GM19452 (cell line): ENCODE data around the gene GPR34.
"Not testable (repeated sequence)": the region's sequence is repeated elsewhere in the genome, so short reads cannot be mapped to it uniquely, and the experiment has no call there.

ENCODE experiments used
- ATAC-seq: cut with Tn5 transposase; IDR thresholded peaks from one replicate; pipeline ENCODE4 v1.9.1; 2021; ENCODE audit not compliant: unreplicated experiment

The GPR34 gene

GRCh38 chrX:41692162-41692749 is 3.5 kb downstream of the GPR34 start:
- no peak for ATAC-seq

- no peak for ATAC-seq
Observed at GRCh38 chrX:41693024-41693423, 4.3 kb downstream of the GPR34 start.

- no peak for ATAC-seq
Observed at GRCh38 chrX:41695426-41695825, 6.7 kb downstream of the GPR34 start.

GRCh38 chrX:41703574-41704029 is 14.8 kb downstream of the GPR34 start:
- ATAC-seq = no peak

- no peak for ATAC-seq
Observed at GRCh38 chrX:41705042-41705441, 16.3 kb downstream of the GPR34 start.

- ATAC-seq = peak; percentile 80
Observed at GRCh38 chrX:41705680-41706374, 17.1 kb downstream of the GPR34 start.

- ATAC-seq = no peak
Observed at GRCh38 chrX:41707218-41707617, 18.4 kb downstream of the GPR34 start.

- ATAC-seq = no peak
Observed at GRCh38 chrX:41708486-41708885, 19.7 kb downstream of the GPR34 start.

- ATAC-seq = no peak
Observed at GRCh38 chrX:41711021-41711667, 22.4 kb downstream of the GPR34 start.

GRCh38 chrX:41716222-41716621 is 27.4 kb downstream of the GPR34 start:
- no peak for ATAC-seq

GRCh38 chrX:41716767-41717473 is 28.1 kb downstream of the GPR34 start:
- ATAC-seq = no peak

- no peak for ATAC-seq
Observed at GRCh38 chrX:41718481-41719235, 29.9 kb downstream of the GPR34 start.

GRCh38 chrX:41719610-41720009 is 30.8 kb downstream of the GPR34 start:
- ATAC-seq = not testable (repeated sequence)

- peak; percentile 80 for ATAC-seq
Observed at GRCh38 chrX:41720125-41720779, 31.5 kb downstream of the GPR34 start.

GRCh38 chrX:41721590-41721989 is 32.8 kb downstream of the GPR34 start:
- ATAC-seq = peak; percentile 39

- no peak for ATAC-seq
Observed at GRCh38 chrX:41722214-41722613, 33.4 kb downstream of the GPR34 start.

- no peak for ATAC-seq
Observed at GRCh38 chrX:41722816-41723618, 34.2 kb downstream of the GPR34 start.

GRCh38 chrX:41723826-41724225 is 35.1 kb downstream of the GPR34 start, which contains the start of gene GPR82:
TSS of gene GPR82 (plus strand) at chrX:41724181. CDS start at chrX:41727027, 2,846 bp downstream.
- no peak for ATAC-seq

- no peak for ATAC-seq
Observed at GRCh38 chrX:41728125-41728524, 39.4 kb downstream of the GPR34 start.
